Stimulated activated CD8-positive, alpha-beta memory T cell treated with anti-CD3 and anti-CD28 coated beads, Interleukin-7, amount 100 ng/mL, for 1 hour (primary cell): ENCODE data around the gene GNG11.
"Not testable (repeated sequence)": the region's sequence is repeated elsewhere in the genome, so short reads cannot be mapped to it uniquely, and the experiment has no call there.

Experiments used
- DNase-seq, 2 donors: peaks; one replicate each; pipeline ENCODE4 v3.0.0-alpha.2; 2020; ENCODE audit warnings: low read depth in 2 of 2

The GNG11 gene

DNA sequence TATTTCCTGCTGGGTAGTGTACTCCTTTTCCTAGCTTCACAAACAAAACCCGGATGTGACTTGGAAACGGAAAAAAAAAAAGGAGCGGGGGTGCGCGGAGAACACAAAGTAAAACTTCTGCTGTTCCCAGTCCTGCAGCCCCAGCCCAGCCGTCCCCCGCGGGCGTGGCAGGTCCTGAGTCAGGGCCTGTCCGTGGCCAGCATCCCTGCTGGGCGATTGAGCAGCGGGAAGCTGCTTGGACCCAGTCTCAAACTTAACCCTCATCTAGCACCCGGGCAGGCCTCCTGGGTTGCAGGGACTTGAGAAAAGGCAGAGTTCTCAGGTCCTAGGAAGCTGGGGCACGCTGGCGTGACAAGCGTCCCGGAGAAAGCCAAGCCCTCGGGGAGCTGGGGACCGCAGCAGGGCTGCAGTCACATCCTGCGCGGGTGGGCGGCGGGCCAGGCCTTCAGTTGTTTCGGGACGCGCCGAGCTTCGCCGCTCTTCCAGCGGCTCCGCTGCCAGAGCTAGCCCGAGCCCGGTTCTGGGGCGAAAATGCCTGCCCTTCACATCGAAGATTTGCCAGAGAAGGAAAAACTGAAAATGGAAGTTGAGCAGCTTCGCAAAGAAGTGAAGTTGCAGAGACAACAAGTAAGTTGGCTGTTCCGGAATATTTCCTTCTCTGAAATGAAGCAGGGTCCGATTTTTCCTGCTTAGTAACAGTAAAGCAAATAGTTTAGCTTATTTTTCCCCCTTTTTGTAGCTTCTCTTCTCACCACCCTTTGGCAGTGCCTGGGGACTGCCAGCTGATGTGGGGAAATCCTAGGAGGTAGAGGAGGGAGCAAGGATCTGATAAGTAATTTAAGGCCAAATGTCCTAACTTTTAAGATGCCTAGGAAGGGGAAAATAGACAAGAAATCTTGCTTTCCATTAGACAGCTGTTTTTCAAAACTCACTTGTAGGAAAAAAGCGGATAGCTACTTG, at the start of gene GNG11:
TSS of gene GNG11 (plus strand) at position 129 of the 960 bp plus-strand sequence. CDS start at position 532, 403 bp downstream.
- DNase-seq = no peak

DNA sequence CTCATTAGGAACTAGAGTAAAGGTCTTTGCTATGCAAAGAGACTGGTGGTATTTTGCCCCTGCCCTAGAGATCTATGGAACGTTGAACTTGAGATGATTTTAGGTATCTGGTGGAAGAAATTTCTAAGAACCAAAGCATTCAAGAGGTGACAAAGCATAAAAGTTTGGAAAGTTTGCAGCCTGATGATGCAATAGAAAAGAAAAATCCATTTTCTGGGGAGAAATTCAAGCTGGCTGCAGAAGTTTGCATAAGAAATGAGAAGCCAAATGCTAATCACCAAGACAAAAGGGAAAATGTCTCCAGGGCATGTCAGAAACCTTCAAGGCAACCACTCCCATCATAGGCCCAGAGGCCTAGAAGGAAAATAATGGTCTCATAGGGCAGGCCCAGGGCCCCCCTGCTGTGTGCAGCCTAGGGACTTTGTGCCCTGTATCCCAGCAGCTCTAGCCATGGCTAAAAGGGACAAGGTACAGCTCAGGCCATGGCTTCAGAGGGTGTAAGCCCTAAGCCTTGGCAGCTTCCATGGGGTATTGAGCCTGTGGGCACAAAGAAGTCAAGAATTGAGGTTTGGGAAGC, 47.4 kb upstream of the GNG11 start:
- no peak for DNase-seq

DNA sequence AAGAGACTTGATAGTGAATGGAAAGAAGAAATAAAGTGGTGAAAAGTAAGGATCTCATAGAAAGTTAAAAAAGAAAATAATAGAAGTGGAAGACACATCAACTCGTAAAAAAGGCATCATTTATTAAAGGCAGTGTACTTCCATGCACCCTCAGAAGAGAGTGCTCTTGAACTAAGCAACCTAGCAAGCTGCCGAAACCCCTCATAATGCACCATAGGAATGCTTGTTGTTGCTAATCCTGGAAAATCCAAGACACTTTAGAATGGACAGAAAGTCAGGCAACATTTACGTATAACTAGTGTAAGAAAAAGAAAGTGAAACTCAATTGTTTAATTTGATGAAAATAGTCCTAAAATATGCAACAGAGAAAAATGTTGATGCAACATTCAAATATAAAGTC, 43.8 kb upstream of the GNG11 start:
- DNase-seq = no peak

DNA sequence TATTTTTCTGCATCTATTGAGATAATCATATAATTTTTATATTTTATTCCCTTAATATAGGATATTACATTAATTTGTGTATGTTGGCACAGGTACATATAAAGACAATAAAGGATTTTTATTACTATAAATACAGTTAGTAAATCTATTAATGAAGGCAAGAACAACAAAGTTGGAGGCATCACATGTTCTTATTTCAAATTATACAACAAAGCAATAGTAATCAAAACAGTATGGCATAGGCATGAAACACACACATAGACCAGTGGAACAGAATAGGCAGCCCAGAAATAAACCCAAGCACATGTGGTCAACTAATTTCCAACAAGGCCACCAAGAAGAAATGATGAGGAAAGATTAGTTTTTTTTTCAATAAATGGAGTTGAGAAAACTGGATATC, 42.2 kb upstream of the GNG11 start:
- no peak for DNase-seq

DNA sequence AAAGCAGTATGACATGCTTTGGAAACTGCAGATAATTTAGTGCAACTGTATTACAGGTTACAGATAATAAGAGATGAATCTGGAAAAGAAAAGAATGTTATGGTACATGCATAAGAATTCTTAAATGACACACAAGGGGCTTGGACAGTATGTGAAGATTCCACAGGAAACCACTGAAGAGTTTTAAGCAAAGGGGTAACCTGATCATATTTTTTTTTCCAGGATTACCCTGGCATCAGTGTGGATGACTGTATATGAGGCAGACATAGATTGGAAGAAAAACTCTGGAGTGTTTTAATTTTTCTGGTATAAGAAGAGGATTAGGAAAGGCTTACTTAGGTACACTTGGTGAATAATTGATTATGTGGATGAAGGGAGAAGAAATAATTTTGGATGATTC, 39.1 kb upstream of the GNG11 start:
- no peak for DNase-seq

DNA sequence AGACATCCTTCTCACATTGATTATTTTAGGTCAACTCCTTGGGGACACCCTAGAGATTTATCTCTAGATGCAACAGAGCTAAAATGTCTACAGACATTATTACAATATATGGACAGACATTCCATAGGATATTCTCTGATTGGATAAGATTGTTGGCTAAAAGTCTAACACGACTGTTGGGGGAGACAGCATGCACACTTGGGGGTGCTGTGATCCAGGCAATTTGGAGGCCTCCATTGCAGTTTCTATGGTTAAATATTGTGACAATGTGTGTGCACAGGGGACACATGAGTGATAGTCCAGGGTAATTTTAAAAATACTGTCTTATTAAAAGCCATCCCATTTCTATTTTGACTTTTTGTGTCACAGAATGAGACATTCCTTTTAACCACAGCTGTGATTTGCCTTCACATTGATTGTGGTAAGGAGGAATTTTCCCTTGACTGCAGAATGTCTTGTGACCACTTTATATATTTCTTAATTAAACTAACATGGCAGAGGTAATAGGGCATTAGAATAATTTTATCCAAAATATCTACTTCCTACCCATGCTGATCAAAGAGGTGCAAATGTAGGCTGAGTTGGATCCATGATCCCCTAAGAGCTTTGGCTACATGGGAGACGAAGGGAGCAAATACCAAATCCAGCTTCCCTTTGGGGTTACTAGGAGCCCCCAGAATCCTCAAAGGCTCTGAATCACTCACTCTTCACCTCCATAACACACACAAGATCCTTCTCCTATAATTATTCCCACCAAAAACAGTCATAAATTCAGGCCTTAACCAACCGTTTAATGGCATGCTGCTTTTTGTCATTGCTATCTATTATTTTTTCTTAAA, 38.2 kb upstream of the GNG11 start:
- DNase-seq = no peak

DNA sequence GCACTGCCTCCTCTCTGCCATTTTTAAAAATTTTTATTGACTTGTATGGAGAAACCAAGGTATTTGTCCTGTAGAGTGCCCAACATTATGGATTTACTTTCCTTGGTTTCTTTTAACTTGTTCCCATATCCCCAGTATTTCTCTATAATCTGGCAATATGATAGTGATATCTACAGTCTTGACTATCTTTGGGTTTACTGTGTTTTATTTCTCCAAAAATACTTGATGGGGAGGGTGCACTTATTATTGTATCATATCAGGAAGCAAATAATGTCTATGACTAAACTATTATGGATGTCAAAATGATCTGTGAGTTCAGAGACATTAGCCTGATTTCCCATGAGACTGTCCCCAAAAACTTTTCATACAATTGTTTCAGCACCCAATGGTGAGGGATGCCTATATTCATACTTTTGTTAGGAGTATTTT, 37.6 kb upstream of the GNG11 start:
- no peak for DNase-seq

DNA sequence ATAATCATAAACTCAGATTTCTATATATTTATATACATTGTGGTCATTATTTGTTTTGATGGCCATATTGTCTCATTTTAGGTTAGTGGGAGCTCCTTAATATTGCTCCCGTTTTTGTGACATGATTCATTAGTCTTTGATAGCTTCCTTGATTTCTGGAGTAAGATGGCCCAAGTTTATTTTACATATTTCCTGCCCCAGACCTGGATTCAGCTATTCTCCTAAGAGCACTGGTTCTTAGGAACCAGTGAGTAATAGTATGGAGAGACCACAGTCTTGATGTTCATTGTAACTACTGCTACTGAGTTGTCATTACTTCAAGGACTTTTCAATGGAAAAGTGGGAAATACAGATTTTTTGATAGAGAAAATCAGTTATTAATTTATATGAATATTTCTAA, 37.0 kb upstream of the GNG11 start:
- no peak for DNase-seq

DNA sequence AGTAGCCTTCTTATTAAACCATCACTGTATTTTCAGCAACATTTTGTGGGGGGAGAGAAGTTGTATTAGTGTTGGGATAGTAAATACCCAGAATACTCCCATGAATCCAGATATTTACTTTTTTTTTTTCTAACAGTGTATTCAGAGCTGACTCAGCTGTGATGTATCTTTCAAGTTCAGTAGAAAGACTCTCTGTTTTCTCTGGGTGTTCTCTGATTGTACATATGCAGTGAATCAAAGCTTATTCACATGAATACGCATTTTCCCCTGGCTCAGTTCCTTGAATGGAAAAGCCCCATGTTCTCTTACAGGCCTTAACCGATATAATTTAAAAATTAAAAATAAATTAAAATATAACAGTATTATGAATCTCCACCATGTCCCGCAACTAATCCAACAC, 32.3 kb upstream of the GNG11 start:
- no peak for DNase-seq

DNA sequence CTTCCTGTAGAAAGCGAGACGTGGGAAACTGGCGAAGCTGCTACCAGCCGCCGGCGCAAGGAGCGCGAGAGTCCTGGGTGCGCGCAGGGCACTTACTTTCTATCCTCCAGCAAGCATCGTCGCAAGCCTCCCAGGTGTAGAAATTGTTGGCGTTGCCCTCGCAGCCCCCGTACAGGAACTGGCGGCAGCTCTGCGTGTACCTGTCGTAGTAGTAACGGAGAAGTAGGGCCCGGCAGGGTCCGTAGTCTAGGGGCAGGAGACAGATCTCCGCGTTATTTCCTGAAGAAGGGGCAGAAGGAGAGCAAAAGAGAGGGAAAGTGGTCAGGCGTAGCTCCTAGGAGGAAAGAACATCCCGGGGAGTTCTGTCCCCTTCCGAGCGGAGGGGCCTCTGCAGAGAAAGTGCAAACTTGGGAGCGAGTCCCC, 31.5 kb upstream of the GNG11 start:
- DNase-seq = no peak

DNA sequence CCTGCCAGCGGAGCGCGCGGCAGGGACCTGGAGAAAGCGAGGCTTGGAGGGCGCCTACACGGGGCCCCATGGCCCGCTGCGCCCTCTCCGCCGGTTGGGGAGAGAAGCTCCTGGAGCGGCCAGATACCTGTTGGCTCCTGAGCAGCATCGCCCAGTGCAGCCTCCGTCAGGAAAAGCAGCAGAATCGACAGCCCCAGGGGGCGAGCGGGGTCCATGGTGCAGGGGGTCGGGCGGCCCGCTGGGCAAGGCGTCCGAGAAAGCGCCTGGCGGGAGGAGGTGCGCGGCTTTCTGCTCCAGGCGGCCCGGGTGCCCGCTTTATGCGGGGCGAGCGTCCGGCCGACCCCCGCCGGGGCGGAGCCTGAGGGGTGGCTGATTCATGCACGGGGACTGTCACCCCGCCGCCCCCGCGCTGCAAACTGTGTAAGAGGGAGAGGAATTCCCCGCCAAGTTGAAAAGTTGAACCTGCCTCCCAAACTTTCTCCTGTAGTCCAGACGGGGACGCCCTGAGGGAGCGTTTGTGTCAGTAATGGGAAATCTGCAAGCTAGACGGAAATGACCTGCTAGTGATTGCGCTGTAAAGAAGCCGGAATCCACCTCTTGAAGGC, 31.0 kb upstream of the GNG11 start, which contains the start of gene TFPI2:
TSS of gene TFPI2 (minus strand) at position 290 of the 605 bp plus-strand sequence. CDS start at position 215, 75 bp downstream.
- DNase-seq = no peak

DNA sequence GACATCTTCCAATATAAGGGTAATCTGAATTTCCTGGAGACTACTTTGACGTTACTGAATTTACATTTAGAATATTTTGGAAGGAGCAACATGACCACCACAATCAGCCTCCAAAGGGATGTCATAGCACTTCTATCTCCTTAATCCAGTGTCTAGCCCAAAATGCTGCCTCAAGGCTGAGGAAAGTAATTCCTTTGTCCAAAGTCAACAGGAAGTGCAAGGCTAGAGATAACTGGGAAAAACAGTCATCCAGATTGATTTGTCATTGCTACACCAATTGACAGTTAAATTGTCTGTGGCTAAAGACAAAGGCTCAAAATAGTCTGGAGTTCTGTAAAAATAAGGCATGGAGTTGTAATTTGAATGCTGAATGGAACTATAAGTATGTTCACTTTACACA, 27.1 kb upstream of the GNG11 start:
- no peak for DNase-seq

DNA sequence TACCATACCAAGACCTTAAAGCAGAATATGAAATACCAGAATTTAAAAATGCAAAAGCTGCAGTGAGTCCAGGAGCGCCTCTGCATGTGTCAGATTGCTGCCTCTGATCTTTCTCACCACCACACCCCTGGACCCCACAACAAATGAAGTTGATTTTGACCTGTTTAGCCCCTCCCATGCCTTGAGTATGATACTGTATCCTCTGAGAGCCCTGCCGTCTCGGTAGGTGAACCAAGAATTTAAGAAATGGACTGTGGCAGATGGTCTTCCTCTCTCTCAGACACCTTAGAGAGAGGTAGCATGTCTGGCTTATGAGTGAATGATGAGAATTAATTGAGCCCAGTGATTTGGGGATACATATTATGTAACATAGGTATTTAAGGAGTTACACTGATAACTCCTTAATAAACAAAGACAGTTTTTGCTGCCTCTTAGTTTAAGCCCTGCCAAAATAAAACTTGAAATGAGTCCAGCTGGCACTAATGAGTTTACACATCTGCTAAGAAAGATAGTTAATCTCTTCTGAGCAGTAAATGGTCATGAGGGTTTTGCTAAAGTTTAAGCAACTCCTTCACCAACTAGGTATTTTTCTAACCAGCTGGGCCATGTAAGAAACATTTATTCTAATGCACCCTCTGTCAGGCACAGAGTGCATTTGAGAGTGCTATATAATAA, 26.4 kb upstream of the GNG11 start:
- DNase-seq = no peak

DNA sequence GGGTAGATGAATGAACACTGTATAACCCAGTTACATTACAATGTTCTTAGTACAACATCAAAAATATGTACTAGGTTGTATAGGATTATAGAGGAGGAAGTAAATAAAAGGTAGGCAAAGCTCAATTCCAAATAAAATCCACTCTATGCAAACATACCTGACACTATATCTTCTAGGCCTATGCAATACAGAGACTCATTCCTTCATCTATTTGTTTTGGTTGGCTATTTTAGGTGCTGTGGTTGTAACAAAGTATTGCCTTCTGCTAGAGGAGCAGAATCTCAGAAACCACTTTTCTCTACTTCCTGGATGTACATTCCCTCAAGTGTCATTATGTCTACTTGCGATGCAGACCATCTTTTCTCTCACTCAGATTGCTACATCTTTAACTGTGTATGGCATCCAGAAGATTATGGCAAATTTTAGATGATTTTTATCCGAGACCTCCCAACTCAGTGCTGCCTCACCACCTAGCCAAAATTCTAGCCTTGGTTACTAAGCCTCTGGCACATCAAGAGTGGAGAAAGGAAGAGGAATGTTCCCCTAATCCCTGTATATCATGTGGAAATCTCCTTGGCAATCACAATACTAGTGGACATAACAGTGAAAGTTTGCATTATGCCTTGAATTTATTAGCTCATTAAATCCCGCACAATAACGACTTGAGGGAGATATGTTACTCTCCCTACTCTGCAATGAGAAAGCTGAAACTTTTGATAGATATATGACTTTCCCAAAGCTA, 25.5 kb upstream of the GNG11 start:
- no peak for DNase-seq

DNA sequence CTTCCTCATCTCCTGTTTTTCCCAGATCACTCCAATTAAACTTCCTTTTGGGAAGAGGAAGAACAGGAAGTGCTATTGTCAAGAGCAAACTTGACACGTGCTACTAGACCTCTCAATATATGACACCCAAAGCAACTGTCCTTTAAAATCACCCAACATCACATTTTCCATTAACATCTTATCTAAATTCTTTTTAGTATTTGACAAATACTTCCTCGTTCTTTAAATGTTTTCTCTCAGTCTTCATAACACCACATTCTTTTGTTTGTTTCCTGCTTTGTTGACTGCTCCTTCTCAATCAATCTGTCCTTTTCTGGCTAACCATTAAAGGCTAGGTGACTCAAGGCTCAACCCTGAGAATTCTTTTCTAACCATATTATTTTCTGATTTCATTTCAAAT, 23.9 kb upstream of the GNG11 start:
- DNase-seq = no peak

DNA sequence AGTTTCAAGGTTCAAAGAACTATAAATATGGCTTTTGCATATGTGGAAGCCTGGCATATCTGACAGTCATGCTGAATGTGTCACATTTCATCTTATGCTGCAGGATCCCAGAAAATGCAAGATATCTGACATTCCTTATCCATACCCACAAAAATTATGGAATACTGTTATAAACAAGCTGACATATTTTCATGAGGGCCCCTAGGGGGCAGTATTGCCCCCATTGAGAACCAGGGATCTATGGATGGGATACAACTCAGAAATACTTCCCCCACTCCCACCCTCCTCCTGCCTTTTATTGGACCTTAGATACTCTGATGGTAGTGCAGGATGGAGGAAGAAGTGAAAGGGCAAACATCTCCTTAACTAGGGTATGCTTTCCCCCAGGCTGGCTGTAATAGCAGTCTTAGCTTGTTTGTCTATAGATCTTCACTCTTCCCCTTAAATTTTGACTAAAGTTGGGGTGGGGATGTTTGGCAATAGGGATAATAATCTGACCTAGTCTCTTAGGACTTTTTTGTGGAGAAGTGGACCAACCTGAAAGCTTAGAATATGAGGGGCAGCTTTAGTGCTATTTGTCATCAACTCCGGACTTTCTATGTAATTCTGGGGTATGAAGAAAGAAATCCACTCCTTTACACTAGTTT, 18.6 kb upstream of the GNG11 start:
- DNase-seq = no peak

DNA sequence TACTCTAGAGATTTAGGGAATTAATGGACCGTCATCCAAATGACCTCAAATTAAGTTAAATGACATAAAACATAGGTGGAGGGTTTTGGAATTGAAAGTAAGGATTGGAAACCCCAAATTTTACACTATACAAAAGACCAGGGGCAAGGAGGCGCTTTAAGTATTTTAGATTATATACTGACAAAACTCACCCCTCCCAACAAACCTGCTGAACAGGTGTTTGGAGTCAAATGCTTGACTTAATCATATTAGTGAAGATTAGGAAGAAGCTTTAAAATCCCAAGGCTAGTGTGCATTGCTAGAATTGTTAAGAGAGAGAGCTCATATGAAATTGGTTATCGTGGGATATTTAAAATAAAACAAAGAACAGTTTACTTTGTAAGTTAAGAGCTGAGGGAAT, 15.3 kb upstream of the GNG11 start, which contains the start of gene GNGT1:
TSS of gene GNGT1 (plus strand) at position 301 of the 400 bp plus-strand sequence. CDS start 180 bp downstream, outside the sequence.
- DNase-seq = no peak

DNA sequence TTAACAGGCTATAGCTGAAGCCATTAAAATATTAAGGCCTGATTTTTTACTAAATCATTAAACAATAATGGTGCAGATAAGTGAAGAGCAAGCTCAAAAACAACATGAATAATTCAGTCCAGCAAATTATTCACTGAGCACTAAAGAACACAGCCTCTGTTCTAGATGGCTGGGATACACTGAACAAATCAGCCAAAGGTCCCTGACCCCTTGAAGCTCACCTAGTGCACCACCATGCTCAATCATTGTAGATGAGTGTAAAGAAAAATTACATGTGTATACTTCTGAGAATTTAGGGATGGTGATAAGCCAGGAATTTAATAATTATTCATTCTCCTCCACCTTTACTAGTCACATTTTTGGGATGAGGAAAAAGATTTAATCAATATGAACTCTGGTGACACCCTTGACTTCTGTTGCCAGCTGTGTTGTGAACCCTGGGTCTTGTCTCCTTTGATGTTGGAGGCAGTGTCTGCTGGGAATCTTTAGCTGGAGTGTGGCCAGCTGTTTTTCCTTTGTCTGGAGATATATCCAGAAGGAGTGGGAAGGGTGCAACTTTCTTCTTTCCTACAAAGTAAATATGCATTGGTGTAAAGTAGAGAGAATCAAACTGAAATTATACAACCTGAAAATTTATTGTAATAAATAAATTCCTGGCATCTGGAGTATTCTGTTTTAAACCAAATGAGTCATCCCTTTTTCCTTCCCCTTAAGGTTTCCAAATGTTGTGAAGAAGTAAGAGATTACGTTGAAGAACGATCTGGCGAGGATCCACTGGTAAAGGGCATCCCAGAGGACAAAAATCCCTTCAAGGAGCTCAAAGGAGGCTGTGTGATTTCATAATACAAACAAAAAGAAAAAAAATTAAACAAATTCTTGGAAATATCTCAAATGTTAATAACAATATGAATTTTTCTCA, 11.2 kb upstream of the GNG11 start:
- no peak for DNase-seq

DNA sequence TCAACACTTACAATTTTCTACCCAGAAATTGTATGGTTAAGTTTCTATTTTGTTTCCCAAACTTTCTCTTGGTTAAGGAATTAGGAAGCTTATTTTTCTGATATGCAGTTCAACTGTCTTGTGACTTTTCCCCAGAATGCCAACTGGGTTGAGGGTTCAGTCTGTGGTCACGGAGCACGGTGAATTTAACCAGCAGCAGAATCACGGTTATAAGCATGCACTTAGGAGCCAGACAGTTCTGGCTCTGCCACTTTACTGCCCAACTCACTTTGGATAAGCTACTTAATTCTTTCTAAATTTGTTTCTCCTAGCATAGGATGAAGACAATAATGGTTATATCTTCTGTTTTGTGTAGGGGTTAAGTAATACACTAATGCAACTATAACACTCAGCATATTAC, 10.3 kb upstream of the GNG11 start:
- not testable (repeated sequence) for DNase-seq
